HCT116 (cell line): ENCODE data around the gene MLH3.

ENCODE experiments used
- EGR1 ChIP-seq: IDR thresholded peaks from 2 replicates; pipeline ENCODE4 v1.6.1; 2012; ENCODE audit warnings: low read depth
- EZH2 ChIP-seq: fragments of 200-600 bp; sonication (generic); IDR thresholded peaks from 2 replicates; pipeline ENCODE4 v1.6.1; 2017; ENCODE audit warnings: antibody characterized with exemption, mixed run types
- EZH2phosphoT487 ChIP-seq: fragments of 200-600 bp; IDR thresholded peaks from 2 replicates; pipeline ENCODE4 v1.6.1; 2018; ENCODE audit warnings: antibody characterized with exemption, borderline replicate concordance
- JUND ChIP-seq: IDR thresholded peaks from 2 replicates; pipeline ENCODE4 v1.6.1; 2012
- POLR2A ChIP-seq: IDR thresholded peaks from 2 replicates; pipeline ENCODE4 v1.7.0; 2011; ENCODE audit warnings: borderline replicate concordance; ENCODE audit not compliant: insufficient read depth, insufficient read length; ENCODE audit errors: extremely low read depth
- POLR2AphosphoS5 ChIP-seq: IDR thresholded peaks from 2 replicates; pipeline ENCODE4 v1.6.1; 2011; ENCODE audit warnings: mild to moderate bottlenecking, low read depth, low read length, moderate library complexity
- SP1 ChIP-seq: IDR thresholded peaks from 2 replicates; pipeline ENCODE4 v1.6.1; 2012; ENCODE audit warnings: low read depth
- TF ChIP-seq, protein P1 (sequence below), 3 experiments: fragments of 200-600 bp in 1 of 3; sonication (generic) in 1 of 3; IDR thresholded peaks in 2 of 3; conservative IDR thresholded peaks in 1 of 3; 2 replicates each; pipeline ENCODE4 v1.5.1; 2012 to 2017; ENCODE audit warnings: low read depth in 2 of 3, low read length in 2 of 3, antibody characterized with exemption in 1 of 3, borderline replicate concordance in 1 of 3, control low read depth in 1 of 3, mild to moderate bottlenecking in 1 of 3, mixed read lengths in 1 of 3, mixed run types in 1 of 3, moderate library complexity in 1 of 3; ENCODE audit not compliant: insufficient read depth in 1 of 3
- TF ChIP-seq, protein P2 (sequence below): IDR thresholded peaks from 2 replicates; pipeline ENCODE4 v1.6.1; 2011; ENCODE audit warnings: mild to moderate bottlenecking, low read length, moderate library complexity; ENCODE audit not compliant: insufficient replicate concordance; ENCODE audit errors: extremely low read depth
- TF ChIP-seq, protein P3 (sequence below): IDR thresholded peaks from 2 replicates; pipeline ENCODE4 v1.6.1; 2012
- TF ChIP-seq, protein P4 (sequence below): IDR thresholded peaks from 2 replicates; pipeline ENCODE4 v1.6.1; 2012; ENCODE audit warnings: low read depth

DNA sequence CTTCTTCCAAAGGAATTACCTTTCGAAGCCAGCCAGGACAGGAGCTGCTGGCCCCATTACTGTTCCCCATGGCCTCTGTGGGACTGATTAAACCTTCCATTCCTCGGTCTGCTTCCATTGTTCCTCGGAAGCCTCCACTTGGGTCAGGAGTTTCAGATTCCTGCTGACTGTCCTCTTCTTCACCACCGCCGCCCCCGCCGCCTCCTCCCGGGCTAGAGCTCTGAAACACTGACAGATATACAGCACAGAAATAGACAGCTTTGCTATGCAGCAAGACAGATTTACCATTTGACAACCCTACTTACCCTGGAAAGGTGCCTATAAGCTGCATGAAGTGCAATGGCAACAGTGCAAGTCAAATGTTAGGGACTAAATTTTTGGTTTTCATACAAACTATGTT, 40.0 kb upstream of the MLH3 start:
- TF ChIP-seq, protein P1, sequence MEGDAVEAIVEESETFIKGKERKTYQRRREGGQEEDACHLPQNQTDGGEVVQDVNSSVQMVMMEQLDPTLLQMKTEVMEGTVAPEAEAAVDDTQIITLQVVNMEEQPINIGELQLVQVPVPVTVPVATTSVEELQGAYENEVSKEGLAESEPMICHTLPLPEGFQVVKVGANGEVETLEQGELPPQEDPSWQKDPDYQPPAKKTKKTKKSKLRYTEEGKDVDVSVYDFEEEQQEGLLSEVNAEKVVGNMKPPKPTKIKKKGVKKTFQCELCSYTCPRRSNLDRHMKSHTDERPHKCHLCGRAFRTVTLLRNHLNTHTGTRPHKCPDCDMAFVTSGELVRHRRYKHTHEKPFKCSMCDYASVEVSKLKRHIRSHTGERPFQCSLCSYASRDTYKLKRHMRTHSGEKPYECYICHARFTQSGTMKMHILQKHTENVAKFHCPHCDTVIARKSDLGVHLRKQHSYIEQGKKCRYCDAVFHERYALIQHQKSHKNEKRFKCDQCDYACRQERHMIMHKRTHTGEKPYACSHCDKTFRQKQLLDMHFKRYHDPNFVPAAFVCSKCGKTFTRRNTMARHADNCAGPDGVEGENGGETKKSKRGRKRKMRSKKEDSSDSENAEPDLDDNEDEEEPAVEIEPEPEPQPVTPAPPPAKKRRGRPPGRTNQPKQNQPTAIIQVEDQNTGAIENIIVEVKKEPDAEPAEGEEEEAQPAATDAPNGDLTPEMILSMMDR (IDR thresholded peaks at IDR 0.05 in 2 of 3, conservative IDR thresholded peaks at IDR 0.05 in 1 of 3; ENCODE audit: borderline replicate concordance in 1 of 3, insufficient read depth in 1 of 3, low read depth in 2 of 3, low read length in 2 of 3), result no peak
- TF ChIP-seq, protein P2, sequence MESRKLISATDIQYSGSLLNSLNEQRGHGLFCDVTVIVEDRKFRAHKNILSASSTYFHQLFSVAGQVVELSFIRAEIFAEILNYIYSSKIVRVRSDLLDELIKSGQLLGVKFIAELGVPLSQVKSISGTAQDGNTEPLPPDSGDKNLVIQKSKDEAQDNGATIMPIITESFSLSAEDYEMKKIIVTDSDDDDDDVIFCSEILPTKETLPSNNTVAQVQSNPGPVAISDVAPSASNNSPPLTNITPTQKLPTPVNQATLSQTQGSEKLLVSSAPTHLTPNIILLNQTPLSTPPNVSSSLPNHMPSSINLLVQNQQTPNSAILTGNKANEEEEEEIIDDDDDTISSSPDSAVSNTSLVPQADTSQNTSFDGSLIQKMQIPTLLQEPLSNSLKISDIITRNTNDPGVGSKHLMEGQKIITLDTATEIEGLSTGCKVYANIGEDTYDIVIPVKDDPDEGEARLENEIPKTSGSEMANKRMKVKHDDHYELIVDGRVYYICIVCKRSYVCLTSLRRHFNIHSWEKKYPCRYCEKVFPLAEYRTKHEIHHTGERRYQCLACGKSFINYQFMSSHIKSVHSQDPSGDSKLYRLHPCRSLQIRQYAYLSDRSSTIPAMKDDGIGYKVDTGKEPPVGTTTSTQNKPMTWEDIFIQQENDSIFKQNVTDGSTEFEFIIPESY, result no peak
- no peak for TF ChIP-seq POLR2A
- no peak for TF ChIP-seq EZH2
- no peak for TF ChIP-seq SP1
- no peak for TF ChIP-seq EGR1
- TF ChIP-seq EZH2phosphoT487, result no peak
- TF ChIP-seq, protein P3, sequence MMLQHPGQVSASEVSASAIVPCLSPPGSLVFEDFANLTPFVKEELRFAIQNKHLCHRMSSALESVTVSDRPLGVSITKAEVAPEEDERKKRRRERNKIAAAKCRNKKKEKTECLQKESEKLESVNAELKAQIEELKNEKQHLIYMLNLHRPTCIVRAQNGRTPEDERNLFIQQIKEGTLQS, result no peak
- TF ChIP-seq POLR2AphosphoS5, result no peak
- TF ChIP-seq, protein P4, sequence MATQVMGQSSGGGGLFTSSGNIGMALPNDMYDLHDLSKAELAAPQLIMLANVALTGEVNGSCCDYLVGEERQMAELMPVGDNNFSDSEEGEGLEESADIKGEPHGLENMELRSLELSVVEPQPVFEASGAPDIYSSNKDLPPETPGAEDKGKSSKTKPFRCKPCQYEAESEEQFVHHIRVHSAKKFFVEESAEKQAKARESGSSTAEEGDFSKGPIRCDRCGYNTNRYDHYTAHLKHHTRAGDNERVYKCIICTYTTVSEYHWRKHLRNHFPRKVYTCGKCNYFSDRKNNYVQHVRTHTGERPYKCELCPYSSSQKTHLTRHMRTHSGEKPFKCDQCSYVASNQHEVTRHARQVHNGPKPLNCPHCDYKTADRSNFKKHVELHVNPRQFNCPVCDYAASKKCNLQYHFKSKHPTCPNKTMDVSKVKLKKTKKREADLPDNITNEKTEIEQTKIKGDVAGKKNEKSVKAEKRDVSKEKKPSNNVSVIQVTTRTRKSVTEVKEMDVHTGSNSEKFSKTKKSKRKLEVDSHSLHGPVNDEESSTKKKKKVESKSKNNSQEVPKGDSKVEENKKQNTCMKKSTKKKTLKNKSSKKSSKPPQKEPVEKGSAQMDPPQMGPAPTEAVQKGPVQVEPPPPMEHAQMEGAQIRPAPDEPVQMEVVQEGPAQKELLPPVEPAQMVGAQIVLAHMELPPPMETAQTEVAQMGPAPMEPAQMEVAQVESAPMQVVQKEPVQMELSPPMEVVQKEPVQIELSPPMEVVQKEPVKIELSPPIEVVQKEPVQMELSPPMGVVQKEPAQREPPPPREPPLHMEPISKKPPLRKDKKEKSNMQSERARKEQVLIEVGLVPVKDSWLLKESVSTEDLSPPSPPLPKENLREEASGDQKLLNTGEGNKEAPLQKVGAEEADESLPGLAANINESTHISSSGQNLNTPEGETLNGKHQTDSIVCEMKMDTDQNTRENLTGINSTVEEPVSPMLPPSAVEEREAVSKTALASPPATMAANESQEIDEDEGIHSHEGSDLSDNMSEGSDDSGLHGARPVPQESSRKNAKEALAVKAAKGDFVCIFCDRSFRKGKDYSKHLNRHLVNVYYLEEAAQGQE, result no peak
- TF ChIP-seq JUND, result no peak
